ENCODE results near the gene SDCCAG8.

DNA sequence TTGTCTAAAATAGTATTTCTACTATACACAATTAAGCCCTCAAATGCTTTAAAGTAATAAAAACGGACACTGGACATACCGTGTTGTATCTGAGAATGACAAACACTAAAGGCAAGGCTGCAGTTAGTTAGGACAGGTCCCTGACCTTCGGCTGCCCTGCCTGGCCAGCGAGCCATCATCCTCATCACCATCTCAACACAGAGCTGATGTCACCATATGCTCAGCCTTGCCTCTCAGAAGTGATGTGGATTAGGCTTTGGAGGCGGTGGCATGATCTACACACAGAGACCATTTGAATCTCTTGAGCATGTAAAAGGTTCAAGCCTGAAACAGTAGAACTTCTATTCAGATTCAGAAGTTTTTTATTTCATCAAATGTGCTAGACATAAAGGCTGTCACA is 244.7 kb downstream of the SDCCAG8 start:
- TF ChIP-seq EZH2phosphoT487 (IDR thresholded peaks at IDR 0.05; ENCODE audit: borderline replicate concordance, low read length) (no peak), EZH2 (IDR thresholded peaks at IDR 0.05; ENCODE audit: low read length, unreplicated experiment) (no peak)
- TF ChIP-seq, protein P1, sequence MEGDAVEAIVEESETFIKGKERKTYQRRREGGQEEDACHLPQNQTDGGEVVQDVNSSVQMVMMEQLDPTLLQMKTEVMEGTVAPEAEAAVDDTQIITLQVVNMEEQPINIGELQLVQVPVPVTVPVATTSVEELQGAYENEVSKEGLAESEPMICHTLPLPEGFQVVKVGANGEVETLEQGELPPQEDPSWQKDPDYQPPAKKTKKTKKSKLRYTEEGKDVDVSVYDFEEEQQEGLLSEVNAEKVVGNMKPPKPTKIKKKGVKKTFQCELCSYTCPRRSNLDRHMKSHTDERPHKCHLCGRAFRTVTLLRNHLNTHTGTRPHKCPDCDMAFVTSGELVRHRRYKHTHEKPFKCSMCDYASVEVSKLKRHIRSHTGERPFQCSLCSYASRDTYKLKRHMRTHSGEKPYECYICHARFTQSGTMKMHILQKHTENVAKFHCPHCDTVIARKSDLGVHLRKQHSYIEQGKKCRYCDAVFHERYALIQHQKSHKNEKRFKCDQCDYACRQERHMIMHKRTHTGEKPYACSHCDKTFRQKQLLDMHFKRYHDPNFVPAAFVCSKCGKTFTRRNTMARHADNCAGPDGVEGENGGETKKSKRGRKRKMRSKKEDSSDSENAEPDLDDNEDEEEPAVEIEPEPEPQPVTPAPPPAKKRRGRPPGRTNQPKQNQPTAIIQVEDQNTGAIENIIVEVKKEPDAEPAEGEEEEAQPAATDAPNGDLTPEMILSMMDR (conservative IDR thresholded peaks at IDR 0.05; ENCODE audit: low read depth, low read length), result no peak
